ENCODE measurements around the gene PCNX1. TPM values are rescaled to one million over a fixed set of nuclear protein-coding genes. Genes with fewer than 3 reads are reported as not detected.

The PCNX1 gene
- total and polyA plus RNA-seq, 9 of the 15 experiments (the other 6 are each of a cell fraction or from before 2014, with no cell fraction given) = 0.30 to 4.5 (median 2.3) TPM

DNA sequence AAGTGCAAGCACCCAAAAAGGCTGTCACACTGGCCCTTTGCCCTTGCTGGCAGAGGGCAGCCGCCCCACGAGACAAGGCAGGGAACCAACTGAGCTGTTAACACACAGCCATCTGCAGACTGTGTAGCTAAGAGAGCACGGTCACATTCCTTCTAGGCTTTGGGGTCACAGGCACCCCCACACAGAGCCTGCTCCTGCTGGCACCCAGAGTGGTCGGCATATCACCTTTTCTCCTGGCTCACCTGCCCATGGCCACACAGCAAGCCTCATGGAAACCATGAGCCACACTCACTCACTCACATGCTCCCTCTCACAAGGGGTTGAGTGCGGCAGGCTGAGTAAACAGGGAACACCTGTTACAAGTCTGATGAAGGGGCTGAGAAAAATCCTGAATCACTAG is 214.5 kb downstream of the PCNX1 start:
- ChIA-PET CTCF (ENCODE audit: low intra/inter-chr PET ratio) (no interaction called here), POLR2A (no interaction called here)
- BruUV-seq (replicated peaks) = no TSS peak

DNA sequence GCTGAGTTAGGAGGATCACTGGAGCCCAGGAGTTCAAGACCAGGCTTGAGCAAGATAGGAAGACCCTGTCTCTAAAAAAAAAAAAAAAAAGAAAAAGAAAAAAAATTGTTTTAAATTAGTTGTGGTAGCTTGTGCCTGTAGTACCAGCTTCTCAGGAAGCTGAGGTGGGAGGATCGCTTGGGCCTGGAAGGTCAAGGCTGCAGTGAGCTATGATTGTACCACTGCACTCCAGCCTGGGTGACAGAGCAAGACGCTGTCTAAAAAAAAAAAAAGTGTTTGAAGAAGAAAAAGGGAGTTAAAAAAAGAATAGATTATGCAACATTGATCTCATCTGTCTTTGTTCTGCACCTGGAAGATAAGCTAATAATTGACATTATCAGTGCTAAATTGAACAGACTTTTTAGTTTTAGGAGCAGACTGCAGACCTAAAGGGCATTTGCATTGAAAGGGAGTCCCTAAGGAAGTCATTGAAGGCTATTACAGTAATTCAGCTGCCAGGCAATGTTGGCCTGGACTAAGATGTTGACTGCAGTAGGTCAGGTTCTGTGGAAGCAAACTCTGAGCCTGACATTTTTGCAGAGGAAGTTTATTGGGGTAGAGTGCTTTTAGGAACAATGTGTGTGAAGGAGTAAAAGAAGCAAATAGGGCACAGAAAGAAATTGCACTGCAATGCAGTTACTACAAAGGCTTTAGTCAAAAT is 215.8 kb downstream of the PCNX1 start:
- 35% methylated on average over 2 of the region's 2 CpGs for WGBS (ENCODE audit: insufficient coverage, low coverage, missing lambda C conversion rate)

More for the DNA sequence above, 214.5 kb downstream of the PCNX1 start:
- Histone ChIP-seq H3K27me3 (ENCODE audit: control insufficient read depth in 2 of 2, insufficient read depth in 2 of 2, low read length in 2 of 2) (no peaks in the 10 kb centered on the region), H3K4me1 (replicated peaks in 1 of 2; ENCODE audit: control insufficient read depth in 2 of 2, insufficient read depth in 2 of 2, low read length in 2 of 2) (no peaks in the 10 kb centered on the region; a peak in 1 of 5 replicates), H3K9me3 (replicated peaks; ENCODE audit: control insufficient read depth, insufficient read depth, low read depth, low read length) (no peaks in the 10 kb centered on the region), H3K79me2 (ENCODE audit: control insufficient read depth, insufficient read depth, low read length) (no peaks in the 10 kb centered on the region), H4K20me1 (replicated peaks; ENCODE audit: control insufficient read depth, insufficient read depth, low read length) (no peaks in the 10 kb centered on the region), H3K36me3 (ENCODE audit: control insufficient read depth, insufficient read depth, low read length) (no peaks in the 10 kb centered on the region), H3K27ac (ENCODE audit: extremely low read depth, low read depth, low read length) (no peak overlapping the region), H2AFZ (ENCODE audit: low read depth, low read length) (no peak overlapping the region), H3K4me2 (ENCODE audit: insufficient read depth, low read length) (no peak overlapping the region), H3K9me1 (ENCODE audit: control insufficient read depth, insufficient read depth, low read length) (no peaks in the 10 kb centered on the region), H3K9ac (ENCODE audit: insufficient read depth in 1 of 2, low read depth in 2 of 2, low read length in 2 of 2) (no peak overlapping the region), H3K4me3 (no peak overlapping the region)
- no peak for DNase-seq (ENCODE audit: extremely low read depth in 1 of 4, low spot score in 3 of 4)
- intact Hi-C loops (cut with micrococcal nuclease) = no loop called here
- no peak for FAIRE-seq
- in situ Hi-C loops (cut with MboI) = no loop called here
- TF ChIP-seq KLF1 (tag; IDR thresholded peaks at IDR 0.05) = no peak
- TF ChIP-seq, protein P1, sequence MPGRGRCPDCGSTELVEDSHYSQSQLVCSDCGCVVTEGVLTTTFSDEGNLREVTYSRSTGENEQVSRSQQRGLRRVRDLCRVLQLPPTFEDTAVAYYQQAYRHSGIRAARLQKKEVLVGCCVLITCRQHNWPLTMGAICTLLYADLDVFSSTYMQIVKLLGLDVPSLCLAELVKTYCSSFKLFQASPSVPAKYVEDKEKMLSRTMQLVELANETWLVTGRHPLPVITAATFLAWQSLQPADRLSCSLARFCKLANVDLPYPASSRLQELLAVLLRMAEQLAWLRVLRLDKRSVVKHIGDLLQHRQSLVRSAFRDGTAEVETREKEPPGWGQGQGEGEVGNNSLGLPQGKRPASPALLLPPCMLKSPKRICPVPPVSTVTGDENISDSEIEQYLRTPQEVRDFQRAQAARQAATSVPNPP (IDR thresholded peaks at IDR 0.05; ENCODE audit: borderline replicate concordance, insufficient read depth, insufficient read length) = no peak
- TF ChIP-seq NEUROD1 (IDR thresholded peaks at IDR 0.05; ENCODE audit: borderline replicate concordance, low read depth, low read length, partially characterized antibody) = no peak
- TF ChIP-seq CTBP1 (IDR thresholded peaks at IDR 0.05; ENCODE audit: borderline replicate concordance) = no peak
- WGBS (ENCODE audit: insufficient coverage, low coverage, missing lambda C conversion rate) = 64% methylated on average over 5 of the region's 5 CpGs
- ATAC-seq = no peak

More for the DNA sequence above, 215.8 kb downstream of the PCNX1 start:
- Histone ChIP-seq H2AFZ (ENCODE audit: low read depth, low read length) (no peak overlapping the region), H3K36me3 (ENCODE audit: control insufficient read depth, insufficient read depth, low read length) (no peaks in the 10 kb centered on the region), H3K79me2 (ENCODE audit: control insufficient read depth, insufficient read depth, low read length) (no peaks in the 10 kb centered on the region), H4K20me1 (replicated peaks; ENCODE audit: control insufficient read depth, insufficient read depth, low read length) (no peaks in the 10 kb centered on the region), H3K4me2 (ENCODE audit: insufficient read depth, low read length) (no peak overlapping the region), H3K27ac (ENCODE audit: extremely low read depth, low read depth, low read length) (no peak overlapping the region), H3K27me3 (ENCODE audit: control insufficient read depth in 2 of 2, insufficient read depth in 2 of 2, low read length in 2 of 2) (no peaks in the 10 kb centered on the region), H3K4me1 (replicated peaks in 1 of 2; ENCODE audit: control insufficient read depth in 2 of 2, insufficient read depth in 2 of 2, low read length in 2 of 2) (no peaks in the 10 kb centered on the region; a peak in 1 of 5 replicates), H3K9me3 (replicated peaks; ENCODE audit: control insufficient read depth, insufficient read depth, low read depth, low read length) (no peaks in the 10 kb centered on the region), H3K9me1 (ENCODE audit: control insufficient read depth, insufficient read depth, low read length) (no peaks in the 10 kb centered on the region), H3K4me3 (no peak overlapping the region), H3K9ac (ENCODE audit: insufficient read depth in 1 of 2, low read depth in 2 of 2, low read length in 2 of 2) (no peak overlapping the region)
- no TSS peak for BruUV-seq (replicated peaks)
- TF ChIP-seq KHSRP (IDR thresholded peaks at IDR 0.05) = no peak
- no peak for TF ChIP-seq ZNF408 (CRISPR knock-in tag; IDR thresholded peaks at IDR 0.05; ENCODE audit: low read depth)
- no peak for TF ChIP-seq E2F3 (CRISPR knock-in tag; IDR thresholded peaks at IDR 0.05)
- TF ChIP-seq EGR1 (conservative IDR thresholded peaks at IDR 0.05) = no peak
- intact Hi-C loops (cut with micrococcal nuclease) (no loop called here), in situ Hi-C loops (cut with MboI) (no loop called here)
- ChIA-PET CTCF (ENCODE audit: low intra/inter-chr PET ratio) (no interaction called here), POLR2A (interaction anchor here (0.5 to 0.7 kb wide), 3 partner anchors 63 to 398 kb away, joined by 3 read pairs; no protein-coding TSS in a partner anchor)
- ATAC-seq = no peak
- no peak for DNase-seq (ENCODE audit: extremely low read depth in 1 of 4, low spot score in 3 of 4)
- FAIRE-seq = no peak
